ENCODE data around the gene ABCB11.

ABCB11 gene

GRCh38 chr2:169006665-169007064 lies 24.5 kb downstream of the ABCB11 start:
- DNase-seq = no peak

- no peak for DNase-seq
Observed at GRCh38 chr2:169005994-169006393, 25.1 kb downstream of the ABCB11 start.

GRCh38 chr2:169005080-169005598 lies 26.0 kb downstream of the ABCB11 start:
- DNase-seq = no peak

- peak; percentile 56 for DNase-seq
Observed at GRCh38 chr2:169002161-169002738, 28.9 kb downstream of the ABCB11 start.

DNA sequence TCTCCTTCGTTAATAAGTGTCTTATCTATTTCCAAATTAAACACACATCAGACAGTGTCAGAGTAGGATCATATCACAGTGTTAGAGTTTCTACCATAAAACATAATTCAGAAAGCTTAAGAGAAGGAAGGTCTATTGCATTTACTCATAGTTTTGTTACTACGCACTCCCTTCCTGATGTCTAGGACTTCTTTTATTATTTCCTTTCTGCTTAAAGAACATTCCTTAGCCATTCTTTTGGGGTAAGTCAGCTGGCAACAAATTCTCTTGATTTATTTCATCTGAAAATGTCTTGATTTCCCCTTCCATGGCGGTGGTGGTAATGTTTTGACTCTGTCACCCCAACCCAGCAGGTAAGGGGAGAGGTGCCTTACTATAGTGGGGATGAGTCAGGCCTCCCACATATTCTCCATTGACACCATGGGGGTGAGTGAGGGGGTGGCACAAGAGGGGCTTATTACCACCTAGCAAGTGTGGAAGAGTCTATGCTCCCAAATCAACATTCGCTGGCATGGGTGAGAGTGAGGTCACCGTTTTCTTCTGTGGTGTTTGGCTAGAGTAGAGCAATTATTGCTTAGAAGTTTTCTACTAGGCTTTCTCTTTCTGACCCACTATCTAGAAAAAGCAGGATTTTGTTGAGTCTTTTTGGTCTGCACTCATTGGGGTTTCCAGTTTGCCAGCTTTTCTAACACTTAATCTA lies 29.9 kb downstream of the ABCB11 start:
- no peak for DNase-seq

- no peak for DNase-seq
Observed at GRCh38 chr2:168999668-169000213, 31.4 kb downstream of the ABCB11 start.

DNA sequence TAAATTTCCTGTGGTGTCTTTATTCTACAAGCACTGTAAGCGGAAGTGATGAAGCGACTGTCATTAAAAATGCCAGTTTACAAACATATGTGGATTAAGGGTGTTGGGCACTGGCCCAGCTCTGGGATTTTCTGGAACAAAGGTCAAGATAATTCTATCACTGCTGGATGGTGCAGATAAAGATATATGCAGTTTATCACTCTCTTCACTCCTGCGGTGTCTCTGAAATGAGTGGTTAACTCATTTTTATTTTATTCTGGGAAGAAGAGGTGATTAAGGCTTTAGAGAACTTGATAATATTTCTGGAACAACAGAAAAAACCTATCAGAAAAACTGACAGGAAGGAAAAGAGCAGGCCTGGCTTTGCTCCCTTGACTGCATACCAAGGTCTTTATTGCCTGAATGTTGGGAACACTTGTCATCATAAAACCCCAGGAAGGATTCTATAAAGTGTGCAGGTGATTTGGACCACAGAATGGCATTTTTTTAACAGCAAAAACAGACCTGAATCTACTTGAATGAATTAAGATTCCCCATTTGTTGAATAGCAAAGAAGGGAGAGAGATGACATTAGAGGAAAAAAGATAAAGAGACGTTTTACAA lies 32.4 kb downstream of the ABCB11 start:
- no peak for DNase-seq

DNA sequence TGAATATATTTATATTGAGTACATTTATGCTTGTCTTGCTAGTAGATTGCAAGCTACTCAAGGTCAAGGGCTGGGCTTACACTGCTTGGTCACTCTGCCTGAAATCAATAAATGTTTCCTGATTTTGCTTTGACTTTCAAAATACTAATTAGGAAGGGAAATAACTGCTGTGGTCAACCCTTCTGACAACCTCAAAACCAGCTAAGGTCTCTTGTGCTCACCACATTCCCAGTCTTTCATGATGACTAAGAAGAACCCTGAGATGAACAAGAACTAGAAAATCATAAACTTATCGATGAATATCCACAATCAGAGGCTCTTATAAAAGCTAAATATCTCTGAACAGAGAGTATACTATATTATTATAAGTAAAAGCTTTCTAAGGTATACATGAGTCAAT lies 33.3 kb downstream of the ABCB11 start:
- no peak for DNase-seq

DNA sequence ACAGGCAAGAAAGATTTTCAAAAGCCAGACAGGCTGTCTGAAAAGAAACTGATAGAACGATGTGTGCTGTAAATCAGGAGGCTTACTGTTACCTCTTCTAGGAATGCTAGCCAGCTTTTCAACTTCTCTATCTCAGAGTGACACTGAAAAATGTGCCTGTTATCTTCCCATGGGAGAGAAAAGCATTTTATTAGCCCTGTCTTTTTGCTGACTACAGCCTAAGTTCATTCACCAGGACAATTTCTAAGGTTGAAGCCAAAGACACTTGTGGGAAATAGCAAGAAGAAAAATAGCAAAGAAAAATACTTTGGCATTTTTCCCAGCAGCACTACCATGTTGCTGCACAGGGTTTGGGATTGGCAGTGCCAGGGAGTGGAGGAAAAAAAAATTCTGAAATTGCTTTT lies 34.0 kb downstream of the ABCB11 start:
- DNase-seq = no peak

- no peak for DNase-seq
Observed at GRCh38 chr2:168995744-168996143, 35.4 kb downstream of the ABCB11 start.

- peak; percentile 16 for DNase-seq
Observed at GRCh38 chr2:168993538-168993937, 37.6 kb downstream of the ABCB11 start.

- peak; percentile 69 for DNase-seq
Observed at GRCh38 chr2:168992591-168993349, 38.4 kb downstream of the ABCB11 start.

DNA sequence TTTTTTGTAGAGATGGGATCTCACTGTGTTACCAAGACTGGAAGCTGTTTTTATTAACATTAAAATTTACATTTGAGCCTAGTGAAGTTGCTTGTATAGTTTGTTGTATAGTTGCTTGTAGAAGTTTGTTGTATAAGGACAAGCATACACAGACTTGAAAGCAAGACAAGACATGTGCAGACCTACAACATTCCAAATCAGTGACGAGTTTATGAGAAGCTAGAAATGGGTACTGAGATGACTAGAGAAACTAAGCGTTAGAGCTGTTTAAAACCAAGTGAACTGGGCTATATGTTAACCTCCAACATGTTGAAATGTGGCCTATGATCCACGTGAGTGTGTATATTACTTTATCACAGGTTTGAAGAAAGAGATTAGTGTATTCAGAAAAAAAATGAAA lies 39.1 kb downstream of the ABCB11 start:
- no peak for DNase-seq

GRCh38 chr2:168988755-168989154 lies 42.4 kb downstream of the ABCB11 start:
- DNase-seq = no peak

GRCh38 chr2:168986398-168986943 lies 44.7 kb downstream of the ABCB11 start:
- DNase-seq = no peak

DNA sequence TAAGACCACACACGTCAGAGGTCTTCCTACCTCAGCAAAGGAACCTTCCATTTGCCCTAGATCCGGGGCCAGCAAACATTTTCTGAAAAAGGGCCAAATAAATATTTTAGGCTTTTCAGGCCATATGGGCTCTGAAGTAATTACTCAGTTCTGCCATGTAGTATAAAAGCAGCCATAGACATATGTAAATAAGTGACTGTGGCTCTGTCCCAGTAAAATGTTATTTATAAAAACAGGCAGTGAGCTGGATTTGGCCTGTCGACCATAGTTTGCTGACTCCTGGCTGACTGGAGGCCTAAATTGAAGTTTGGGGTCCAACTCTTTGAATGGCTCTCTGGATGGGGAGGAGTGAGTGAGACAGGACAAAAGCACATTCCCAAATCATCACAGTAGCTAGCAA lies 49.5 kb downstream of the ABCB11 start:
- DNase-seq = no peak

- peak; percentile 37 for DNase-seq
Observed at GRCh38 chr2:168978461-168978861, 52.7 kb downstream of the ABCB11 start.

- no peak for DNase-seq
Observed at GRCh38 chr2:168977608-168978007, 53.5 kb downstream of the ABCB11 start.

- no peak for DNase-seq
Observed at GRCh38 chr2:168976034-168976654, 55.0 kb downstream of the ABCB11 start.

- DNase-seq = no peak
Observed at GRCh38 chr2:168974428-168974827, 56.7 kb downstream of the ABCB11 start.

DNA sequence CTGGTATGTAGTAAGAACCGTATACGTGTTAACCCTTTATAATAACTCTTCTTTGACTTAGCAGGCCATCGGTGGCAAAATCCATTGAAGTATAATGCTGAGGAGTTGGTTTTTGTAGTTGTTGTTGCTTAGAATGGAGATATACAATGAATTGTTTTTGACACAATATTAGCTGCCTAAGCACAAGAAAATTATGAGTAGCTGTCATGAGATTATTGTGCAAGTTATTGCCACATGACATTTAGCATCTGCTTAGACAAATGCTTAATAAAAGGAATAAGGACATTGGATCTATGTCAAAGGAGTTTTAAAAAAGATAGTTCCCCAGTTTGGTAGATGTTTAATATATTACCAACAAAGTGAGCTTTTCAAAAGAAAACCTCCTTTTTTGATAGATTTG lies 59.9 kb downstream of the ABCB11 start:
- DNase-seq = peak; percentile 88

DNA sequence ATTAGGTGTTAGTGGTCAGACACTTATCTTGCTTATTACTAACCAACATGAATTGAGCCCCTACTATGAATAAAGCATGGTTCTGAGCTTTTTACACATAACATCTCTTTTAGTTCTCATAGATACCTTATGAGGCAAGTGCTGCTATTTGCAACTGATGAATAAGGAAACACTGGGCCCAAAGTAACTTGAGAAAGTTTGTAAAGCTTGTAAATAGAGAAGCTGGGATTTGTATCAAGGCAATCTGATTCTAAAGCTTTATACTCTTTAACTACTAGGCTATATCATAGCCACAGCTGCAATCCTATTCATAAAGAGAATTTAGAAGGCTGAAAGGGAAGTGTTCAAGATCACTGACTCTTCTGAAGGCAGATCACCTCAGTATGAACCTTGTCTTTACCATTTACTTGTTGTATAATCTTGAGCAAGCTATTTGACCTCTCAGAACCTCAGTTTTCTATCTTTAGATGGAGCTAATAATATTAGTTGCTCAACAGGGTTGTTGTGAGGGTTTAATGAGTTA lies 60.4 kb downstream of the ABCB11 start:
- peak; percentile 64 for DNase-seq
